ENCODE measurements around the gene SH3TC2.

- TF ChIP-seq CTCF (IDR thresholded peaks at IDR 0.05) (no peak), POLR2A (IDR thresholded peaks at IDR 0.05) (no peak)
These were observed 9.7 kb downstream of the SH3TC2 start for GRCh38 chr5:149053072-149053695.

Data from testis (tissue), 2 donors.